ENCODE data around the gene LGMN.
"Not testable (repeated sequence)": the region's sequence is repeated elsewhere in the genome, so short reads cannot be mapped to it uniquely, and the experiment has no call there.

The LGMN gene

DNA sequence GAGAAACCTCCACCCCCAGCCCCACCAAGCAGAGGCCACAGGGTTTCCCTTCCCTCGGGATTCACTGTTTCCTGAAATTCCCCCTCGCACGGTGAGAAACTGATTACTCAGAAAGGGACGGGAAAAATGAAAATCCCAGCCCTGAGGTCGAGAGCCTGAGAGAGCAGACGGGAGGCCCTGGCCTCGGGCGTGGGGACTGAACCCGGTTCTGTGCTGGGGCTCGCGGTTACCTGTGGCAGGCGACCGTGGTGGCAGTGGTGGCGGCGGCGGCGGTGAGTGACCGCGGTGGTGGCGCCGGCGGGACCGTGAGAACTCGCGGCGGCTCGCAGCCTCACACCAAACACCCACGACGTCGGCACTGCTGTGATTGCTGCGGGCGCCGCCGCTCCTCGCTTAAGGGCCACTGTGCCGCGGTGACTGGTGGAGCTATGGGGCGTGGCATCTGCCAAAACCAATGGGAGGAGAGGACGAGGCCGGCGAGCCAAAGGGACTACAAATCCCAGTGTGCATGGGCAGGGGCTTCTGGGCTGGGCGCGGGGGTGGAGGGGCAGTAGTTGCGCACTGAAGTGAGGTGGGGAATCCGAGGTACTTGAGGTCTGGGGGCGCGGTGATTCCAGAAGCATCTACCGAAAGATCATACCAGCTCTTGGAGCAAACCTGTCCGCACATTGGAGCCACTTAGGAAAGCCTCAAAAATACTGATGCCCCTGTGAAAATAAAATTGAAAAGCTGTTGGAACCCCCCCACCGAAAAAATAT is at the start of gene LGMN:
Gene LGMN, minus strand, starts transcription at position 369 of the 758 bp plus-strand sequence. CDS start 15,841 bp downstream, outside the sequence.
- in situ Hi-C loops (cut with HindIII; ENCODE audit: low sequenced_read_pairs) = loop anchor here (5.0 kb wide), 1 partner anchor 61 kb away; no protein-coding TSS in a partner anchor

DNA sequence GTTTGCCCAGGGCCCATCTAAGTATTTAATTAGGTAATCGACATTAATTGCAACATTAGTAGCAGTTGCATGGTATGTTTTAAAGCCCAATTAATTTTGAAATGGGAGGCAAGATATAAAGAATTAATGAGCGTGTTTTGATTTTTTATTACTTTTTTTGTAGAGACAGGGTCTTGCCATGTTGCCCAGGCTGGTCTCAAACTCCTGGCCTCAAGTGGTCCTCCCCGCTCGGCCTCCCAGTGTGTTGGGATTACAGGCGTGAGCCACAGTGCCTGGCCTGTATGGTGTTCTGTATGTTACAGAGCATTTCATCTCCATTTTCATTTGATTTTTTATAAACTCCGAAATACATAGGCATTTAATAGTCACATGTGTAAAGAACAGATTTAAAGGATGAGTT is 46.5 kb upstream of the LGMN start:
- in situ Hi-C loops (cut with HindIII; ENCODE audit: low sequenced_read_pairs) = no loop called here

DNA sequence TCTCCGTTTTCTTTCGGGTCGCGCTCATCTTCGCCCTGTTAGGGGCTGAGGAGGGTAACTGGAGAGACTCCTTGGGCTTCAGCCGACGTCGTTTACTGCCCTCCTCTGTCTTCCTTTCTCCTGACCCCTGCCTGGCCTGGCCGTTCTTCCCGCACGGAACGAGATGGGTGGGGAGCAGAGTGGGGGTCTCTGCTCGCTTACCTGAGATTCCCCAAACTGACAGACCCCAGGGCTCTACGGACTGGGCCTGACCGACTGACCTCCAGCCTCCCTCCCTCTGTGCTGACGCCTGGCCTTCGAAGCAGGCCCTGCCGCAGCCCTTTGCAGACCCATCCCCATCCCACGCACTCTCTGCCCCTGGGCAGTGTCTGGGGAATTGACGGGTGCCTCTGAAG is 46.1 kb upstream of the LGMN start:
- in situ Hi-C loops (cut with HindIII; ENCODE audit: low sequenced_read_pairs) = no loop called here

DNA sequence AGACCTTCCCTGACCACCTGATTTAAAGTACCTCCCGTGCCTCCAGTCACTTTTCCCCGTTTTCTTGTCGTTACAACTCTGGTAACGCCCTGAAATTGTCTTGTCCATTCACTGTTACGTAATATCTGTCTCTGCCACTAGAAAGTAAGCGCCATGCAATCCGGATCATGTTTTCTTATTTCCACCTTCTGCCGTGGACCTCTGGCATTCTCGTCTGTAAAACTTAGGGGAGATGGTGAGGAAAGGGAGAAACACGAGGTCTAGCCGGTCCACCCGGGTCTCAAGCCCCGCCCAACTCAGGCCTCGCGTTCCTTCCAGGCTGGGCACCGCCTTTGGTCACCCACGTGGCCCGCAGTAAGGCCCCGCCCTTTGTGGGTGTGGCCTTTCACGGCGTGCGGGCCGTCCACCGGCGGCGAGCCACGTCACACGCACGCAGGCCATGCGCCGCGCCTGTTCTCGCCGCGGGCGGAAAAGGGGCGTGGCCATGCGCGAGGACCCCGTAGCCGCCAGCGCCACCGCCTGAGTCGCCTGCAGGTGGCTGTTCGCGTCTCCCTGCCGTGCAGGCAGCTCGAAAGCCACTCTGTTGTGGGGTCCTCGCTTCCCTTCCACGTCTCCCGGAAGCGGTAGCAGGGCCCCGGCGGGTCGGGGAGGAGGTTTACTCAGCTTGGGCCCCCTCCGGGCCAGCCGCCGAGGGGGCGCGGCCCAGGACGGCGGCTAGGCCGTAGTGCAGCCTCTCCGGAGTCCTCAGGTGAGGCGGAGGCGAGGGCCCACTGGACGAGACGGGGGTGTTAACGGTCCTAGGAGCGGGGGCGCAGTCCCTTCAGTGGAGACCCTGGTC is 45.5 kb upstream of the LGMN start, which contains the start of gene GOLGA5:
Gene GOLGA5, plus strand, starts transcription at position 597 of the 838 bp plus-strand sequence. CDS start 3,133 bp downstream, outside the sequence.
- in situ Hi-C loops (cut with HindIII; ENCODE audit: low sequenced_read_pairs) = no loop called here

DNA sequence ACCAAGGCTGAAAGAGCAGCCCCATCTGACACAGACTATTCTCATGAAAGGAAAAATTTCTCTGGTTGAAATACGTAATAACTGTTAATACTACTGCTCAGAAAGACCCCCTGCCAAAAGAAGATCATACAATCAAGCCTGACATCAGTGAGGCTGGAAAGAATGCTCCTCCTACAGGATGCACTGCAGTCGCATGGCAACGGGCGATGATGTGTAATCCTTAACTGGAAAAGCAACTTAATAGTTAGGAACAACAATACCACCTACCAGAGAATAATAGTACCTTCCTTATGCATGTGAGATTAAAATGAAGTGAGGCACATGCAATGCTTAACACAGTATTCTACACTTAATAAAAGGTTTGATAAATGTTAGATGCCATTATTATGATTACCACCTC is 44.5 kb upstream of the LGMN start:
- in situ Hi-C loops (cut with HindIII; ENCODE audit: low sequenced_read_pairs) = no loop called here

DNA sequence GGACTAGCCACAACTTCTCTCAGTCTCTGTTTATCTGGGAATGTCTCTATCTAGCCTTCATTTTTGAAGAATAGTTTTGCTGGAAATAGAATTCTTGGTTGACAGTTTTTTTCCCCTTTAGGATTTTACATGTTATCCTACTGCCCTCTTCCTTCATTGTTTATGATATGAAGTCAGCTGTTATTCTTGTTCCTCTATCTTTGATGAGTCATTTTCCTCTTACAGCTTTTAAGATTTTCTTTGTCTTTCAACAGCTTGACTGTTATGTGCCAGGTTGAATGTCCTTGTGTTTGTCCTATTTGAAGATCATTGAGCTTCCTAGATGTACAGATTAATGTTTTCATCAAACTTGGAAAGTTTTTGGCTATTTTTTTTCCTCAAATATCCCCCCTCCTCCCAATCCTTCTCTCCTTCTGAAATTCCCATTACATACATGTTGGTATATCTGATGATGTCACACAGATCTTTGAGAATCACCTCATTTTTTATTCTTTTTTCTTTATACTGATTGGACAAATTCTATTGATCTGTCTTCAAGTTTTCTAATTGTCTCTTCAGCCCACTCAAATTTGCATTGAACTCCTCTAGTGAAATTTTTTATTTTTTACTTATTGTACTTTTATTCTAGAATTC is 41.1 kb upstream of the LGMN start:
- in situ Hi-C loops (cut with HindIII; ENCODE audit: low sequenced_read_pairs) = no loop called here

DNA sequence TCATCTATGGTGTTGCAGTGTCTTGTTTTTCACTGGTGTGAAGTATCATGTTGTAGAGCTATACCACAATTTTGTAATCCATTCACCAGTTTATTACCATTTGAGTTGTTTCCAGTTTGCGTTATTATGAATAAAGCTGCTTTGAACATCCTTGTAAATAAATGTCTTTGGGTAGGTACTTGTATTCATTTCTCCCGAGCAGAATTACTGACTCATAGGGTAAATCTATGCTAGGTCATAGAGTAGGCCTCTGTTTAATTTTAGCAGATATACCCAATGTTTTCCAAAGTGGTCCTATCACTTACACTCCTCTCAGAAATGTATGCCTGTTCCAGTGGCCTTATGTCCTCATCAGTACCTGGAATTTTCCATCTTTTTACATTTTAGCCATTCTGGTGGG is 39.1 kb upstream of the LGMN start:
- in situ Hi-C loops (cut with HindIII; ENCODE audit: low sequenced_read_pairs) = no loop called here

DNA sequence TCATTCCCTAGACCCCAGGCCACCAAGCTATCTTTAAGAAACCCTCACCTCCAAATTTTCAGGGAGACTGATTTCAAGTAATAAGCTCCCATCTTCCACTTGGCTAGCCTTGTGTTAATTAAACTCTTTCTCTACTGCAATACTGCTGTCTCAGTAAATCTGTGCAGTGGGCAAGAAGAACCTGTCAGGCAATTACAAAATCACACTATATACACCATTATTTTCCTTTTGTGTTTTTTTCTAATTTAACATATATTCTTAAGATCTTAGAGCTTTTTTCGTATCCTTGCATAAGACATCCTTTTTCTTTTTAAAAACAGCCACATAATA is 38.0 kb upstream of the LGMN start:
- in situ Hi-C loops (cut with HindIII; ENCODE audit: low sequenced_read_pairs) = no loop called here

DNA sequence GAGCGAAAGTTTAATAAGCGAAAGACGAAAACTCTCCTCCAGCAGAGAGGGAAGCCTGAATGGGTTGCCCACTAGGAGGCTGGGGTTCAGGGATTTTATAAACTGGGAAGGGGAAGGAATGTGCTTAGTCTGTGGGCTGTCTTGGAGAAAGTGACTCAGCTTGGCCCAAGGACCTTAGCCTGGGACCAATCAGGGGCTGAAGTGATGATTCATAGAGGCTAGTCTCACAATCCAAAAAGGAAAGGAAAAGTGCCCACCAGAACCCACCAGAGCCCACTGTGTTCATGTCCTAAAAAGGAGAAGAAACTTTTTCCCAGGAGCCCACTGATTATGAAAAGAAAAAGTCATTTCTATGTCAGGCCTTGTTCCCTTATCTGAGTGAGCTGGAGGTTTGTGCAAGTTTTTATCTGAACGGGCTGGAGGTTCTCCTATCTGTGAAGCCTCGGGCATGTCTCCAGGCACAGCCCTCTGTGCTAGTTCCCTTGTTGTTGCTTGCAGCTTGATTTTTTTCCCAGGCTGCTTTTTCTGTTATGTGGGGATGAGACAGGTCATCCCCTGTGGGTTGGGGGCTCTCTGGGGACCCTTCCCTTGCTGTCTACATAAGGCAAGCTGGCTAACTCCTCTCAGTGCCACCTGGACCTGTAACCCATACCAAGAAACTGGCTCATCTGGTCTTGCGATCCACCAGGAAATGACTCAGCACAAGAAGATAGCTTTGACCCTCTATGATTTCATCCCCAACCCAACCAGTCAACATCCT is 37.4 kb upstream of the LGMN start:
- in situ Hi-C loops (cut with HindIII; ENCODE audit: low sequenced_read_pairs) = no loop called here

DNA sequence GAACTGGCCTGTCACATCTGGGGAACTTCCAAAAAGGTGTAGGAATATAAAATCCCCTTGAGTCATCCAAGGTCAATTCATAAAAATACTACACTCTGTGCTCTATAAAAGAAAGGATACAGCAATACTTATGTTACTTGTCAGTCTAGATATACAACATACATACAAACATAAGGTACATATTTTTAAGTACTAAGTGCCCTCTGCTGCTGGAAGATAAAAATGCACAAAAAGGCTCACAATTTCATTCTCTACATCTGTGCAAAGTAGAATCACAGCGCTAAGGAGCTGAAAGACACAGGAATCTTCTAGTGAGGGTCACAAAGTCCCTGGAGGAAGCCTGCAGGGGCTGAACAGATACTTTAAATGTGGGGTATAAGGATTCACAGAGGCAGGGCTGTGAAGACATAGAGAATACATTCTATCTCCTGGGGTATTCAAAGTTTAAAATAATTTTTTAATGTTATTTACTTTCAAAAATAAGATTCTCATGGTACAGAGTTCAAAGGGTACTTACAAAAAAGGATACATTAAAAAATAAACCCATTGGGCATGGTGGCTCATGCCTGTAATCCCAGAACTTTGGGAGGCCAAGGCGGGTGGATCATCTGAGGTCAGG is 35.5 kb upstream of the LGMN start:
- in situ Hi-C loops (cut with HindIII; ENCODE audit: low sequenced_read_pairs) = no loop called here

DNA sequence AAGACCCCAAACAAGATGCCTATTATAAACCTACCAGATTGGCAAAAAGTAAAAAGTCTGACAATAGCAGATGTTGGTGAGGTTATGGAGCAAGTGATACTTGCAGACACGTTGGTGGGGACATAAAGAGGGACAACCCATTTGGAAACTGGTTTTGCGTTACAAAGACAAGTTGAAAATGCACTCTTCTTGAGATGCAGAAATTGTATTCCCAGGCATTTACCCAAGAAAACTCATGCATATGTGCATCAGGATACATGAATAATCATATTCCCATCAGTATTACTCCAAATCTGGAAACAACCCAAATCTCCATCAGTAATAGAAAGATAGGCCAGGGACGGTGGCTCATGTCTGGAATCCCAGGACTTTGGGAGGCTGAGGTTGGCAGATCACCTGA is 32.9 kb upstream of the LGMN start:
- in situ Hi-C loops (cut with HindIII; ENCODE audit: low sequenced_read_pairs) = no loop called here

DNA sequence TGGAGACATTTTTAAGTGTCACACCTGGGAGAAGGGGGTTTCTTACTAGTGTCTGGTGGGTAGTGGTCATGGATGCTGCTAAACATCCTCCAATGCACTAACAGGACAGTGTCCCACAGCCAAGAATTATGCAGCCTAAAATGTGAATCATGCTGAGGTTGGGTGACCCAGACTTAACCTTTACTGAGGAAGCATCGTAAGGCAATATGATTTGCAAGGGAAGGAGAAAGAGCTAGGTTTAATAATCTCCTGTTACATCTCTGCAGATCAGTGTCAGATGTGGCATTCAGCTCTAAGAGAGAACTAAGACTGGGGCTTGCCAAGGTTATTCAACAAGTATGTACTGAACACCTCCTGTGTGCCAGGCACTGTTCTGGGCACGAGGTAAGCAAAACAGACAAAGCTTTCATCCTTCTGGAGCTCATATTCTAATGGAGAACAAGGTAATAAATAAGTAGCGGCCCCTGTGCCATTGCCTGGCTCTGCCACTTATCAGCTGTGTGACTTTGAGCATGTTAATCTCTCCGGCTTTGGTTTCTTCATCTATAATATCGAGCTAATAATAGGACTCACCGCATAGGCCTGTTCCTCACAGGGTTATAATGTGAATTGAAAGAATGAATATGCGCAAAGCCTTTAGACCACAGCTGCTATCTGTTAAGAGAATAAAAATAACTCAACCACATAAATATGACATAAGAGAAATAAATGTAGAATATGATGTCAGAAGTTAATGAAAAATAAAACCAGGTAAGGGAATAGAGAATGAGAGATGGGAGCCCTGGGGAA is 32.2 kb upstream of the LGMN start:
- in situ Hi-C loops (cut with HindIII; ENCODE audit: low sequenced_read_pairs) = no loop called here

DNA sequence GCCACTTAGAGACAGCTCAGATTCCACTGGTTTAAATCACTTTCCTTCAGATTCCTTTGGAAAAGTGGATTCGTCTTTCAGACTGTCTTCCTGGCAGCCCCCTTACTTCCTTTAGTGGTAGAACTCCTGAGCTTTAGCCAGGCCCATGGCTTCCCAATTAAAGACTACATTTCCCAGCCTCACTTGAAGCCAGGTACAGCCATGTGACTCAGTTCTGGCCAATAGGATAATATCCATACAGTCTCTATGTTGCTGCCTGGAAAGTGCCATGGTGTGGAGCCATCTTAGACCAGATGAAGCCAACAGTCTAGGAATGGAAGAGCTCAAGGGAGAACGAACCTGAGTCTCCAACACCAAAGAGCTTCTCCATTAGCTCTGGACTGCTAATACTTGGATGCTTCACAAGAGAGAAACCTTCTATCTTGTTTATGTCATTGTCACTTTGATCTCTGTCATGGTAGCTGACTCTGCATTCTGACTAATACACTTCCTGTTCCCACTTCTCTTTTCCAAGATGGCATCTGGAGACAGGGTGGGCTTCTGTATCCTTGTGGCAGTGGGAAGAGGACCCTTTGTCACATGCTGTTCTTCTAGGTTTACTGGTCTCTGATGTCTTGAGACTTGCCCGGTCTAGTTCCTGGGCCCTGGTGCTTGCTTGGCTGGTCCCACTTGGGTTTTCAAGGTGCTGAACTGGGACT is 30.6 kb upstream of the LGMN start:
- in situ Hi-C loops (cut with HindIII; ENCODE audit: low sequenced_read_pairs) = loop anchor here (5.0 kb wide), 1 partner anchor 77 kb away; no protein-coding TSS in a partner anchor

DNA sequence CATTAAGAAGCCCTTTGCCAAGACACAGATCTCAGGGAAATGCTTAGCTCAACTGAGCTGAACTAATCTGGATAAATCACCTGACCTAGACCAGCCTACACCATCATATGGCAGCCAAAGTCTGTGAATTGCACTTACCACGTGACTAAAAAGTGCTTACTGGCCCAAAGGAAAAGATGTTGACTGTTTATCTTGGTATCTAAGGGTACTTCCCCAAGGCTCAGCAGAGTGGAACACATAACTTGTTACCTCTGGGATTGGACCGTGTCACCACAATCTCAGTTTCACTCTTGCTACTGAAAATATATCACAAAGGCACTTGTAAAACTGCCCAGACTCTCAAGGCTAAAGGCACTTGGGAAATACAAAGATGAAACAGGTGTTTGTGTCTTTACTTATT is 26.9 kb upstream of the LGMN start:
- in situ Hi-C loops (cut with HindIII; ENCODE audit: low sequenced_read_pairs) = loop anchor here (5.0 kb wide), 1 partner anchor 73 kb away; no protein-coding TSS in a partner anchor

DNA sequence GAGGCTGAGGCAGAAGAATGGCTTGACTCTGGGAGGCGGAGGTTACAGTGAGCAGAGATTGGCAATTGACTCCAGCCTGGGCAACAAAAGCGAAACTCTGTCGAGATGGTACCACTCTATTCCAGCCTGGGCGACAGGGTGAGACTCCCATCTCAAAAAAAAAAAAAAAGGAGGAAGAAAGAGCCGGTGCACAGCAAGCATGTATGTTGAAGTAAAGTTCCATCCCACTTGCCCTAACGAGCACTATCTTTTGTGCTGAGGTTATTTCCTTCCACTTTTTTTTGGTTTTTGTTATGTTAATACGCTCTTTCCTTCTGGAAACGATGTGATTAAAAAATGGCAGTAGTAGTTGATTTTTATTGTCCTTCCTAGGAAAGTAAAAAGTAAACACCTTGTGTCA is 26.1 kb upstream of the LGMN start:
- in situ Hi-C loops (cut with HindIII; ENCODE audit: low sequenced_read_pairs) = no loop called here

DNA sequence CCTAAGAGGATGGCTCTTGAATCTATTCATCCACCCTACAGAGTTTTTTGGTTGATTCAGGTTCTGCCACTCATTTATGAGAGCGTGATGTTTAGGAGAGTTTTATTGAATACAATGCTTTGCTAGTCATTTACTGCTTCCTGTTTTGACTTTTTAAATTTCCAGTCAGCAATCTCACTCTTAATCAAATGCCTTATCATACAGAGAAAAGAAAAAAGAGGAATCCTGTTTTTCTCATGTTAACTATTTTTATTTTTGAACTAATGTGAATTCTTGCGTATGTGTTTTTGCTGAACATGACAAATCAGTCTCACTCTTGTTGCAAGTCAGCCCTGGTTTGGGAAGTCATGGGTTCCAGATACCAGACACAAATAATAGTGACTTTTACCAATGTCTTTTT is 22.1 kb upstream of the LGMN start:
- in situ Hi-C loops (cut with HindIII; ENCODE audit: low sequenced_read_pairs) = no loop called here

DNA sequence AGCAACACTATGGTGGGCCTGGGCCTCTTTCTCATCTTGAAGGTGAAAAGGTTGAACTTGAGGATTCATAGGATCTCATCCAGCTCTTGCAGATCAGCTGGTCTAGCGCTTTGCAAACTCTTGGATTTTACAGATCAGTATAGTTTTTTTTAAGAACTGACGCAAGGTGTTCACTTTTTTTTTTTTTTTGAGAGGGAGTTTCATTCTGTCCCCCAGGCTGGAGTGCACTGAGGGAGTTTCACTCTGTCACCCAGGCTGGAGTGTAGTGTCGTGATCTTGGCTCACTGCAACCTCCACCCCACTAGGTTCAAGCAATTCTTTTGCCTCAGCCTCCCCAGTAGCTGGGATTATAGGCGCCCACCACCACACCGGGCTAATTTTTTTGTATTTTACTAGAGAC is 20.4 kb upstream of the LGMN start:
- in situ Hi-C loops (cut with HindIII; ENCODE audit: low sequenced_read_pairs) = no loop called here

DNA sequence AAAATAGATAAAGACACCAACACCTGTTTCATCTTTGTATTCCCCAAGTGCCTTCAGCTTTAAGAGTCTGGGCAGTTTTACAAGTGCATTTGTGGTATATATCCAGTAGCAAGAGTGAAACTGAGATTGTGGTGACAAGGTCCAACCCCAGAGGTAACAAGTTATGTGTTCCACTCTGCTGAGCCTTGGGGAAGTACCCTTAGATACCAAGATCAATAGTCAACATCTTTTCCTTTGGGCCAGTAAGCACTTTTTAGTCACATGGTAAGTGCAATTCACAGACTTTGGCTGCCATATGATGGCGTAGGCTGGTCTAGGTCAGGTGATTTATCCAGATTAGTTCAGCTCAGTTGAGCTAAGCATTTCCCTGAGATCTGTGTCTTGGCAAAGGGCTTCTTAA is 19.8 kb upstream of the LGMN start:
- in situ Hi-C loops (cut with HindIII; ENCODE audit: low sequenced_read_pairs) = not testable (repeated sequence)
